CD4-positive, alpha-beta memory T cell (primary cell): ENCODE results near the gene MAML2. TPM values are rescaled to one million over a fixed set of nuclear protein-coding genes. Genes with fewer than 3 reads are reported as not detected.

Source experiments
- CTCF ChIA-PET: fragments of 350-600 bp; sonication (Branson Sonifier 250); formaldehyde crosslinking; loops from one replicate; lab custom pipeline; 2021; ENCODE audit warnings: inconsistent platforms; ENCODE audit not compliant: partially characterized antibody; lab: Charles Lee
- POLR2A ChIA-PET: fragments of 350-600 bp; sonication (Branson Sonifier 250); formaldehyde crosslinking; loops from one replicate; lab custom pipeline; 2021; ENCODE audit not compliant: partially characterized antibody; lab: Charles Lee
- DNase-seq, 5 donors: peaks; one replicate each; pipeline versions ENCODE4 v3.0.0 to v3.0.0-alpha.2; 2020 to 2022; ENCODE audit warnings: mixed read lengths in 1 of 5
- H3K27ac ChIP-seq: one replicate; pipeline ENCODE4 v1.7.0; 2013; ENCODE audit warnings: low read depth, low read length
- H3K27me3 ChIP-seq: 2 replicates; pipeline ENCODE4 v1.7.0; 2013; ENCODE audit warnings: mild to moderate bottlenecking, low read length, moderate library complexity; ENCODE audit not compliant: insufficient read depth
- H3K36me3 ChIP-seq: 2 replicates; pipeline ENCODE4 v1.7.0; 2013; ENCODE audit warnings: mild to moderate bottlenecking, low read length, moderate library complexity; ENCODE audit not compliant: insufficient read depth
- H3K4me1 ChIP-seq: 2 replicates; pipeline ENCODE4 v1.7.0; 2013; ENCODE audit warnings: mild to moderate bottlenecking, low read length, moderate library complexity; ENCODE audit not compliant: insufficient read depth
- H3K4me3 ChIP-seq, 2 donors: one replicate each; pipeline ENCODE4 v1.7.0; 2013; ENCODE audit warnings: low read length in 2 of 2, mild to moderate bottlenecking in 1 of 2
- H3K9me3 ChIP-seq, 2 donors: one replicate each; pipeline ENCODE4 v1.7.0; 2013; ENCODE audit warnings: low read length in 2 of 2, control low read depth in 1 of 2; ENCODE audit not compliant: control insufficient read depth in 1 of 2
- H3K27ac Mint-ChIP-seq, 7 donors: one replicate each; pipeline ENCODE4 v1.8.0; 2020 to 2021; ENCODE audit warnings: mixed read lengths in 7 of 7, mild to moderate bottlenecking in 6 of 7, inconsistent platforms in 3 of 7, moderate library complexity in 3 of 7
- H3K27me3 Mint-ChIP-seq, 2 donors: one replicate each; pipeline ENCODE4 v1.8.0; 2020 to 2021; ENCODE audit warnings: mixed read lengths in 2 of 2
- H3K36me3 Mint-ChIP-seq, 2 donors: one replicate each; pipeline ENCODE4 v1.8.0; 2020 to 2021; ENCODE audit warnings: mixed read lengths in 2 of 2, inconsistent platforms in 1 of 2, mild to moderate bottlenecking in 1 of 2
- H3K4me1 Mint-ChIP-seq, 4 donors: one replicate each; pipeline ENCODE4 v1.8.0; 2020 to 2021; ENCODE audit warnings: mixed read lengths in 4 of 4, mild to moderate bottlenecking in 1 of 4
- H3K4me3 Mint-ChIP-seq, 8 donors: one replicate each; pipeline ENCODE4 v1.8.0; 2020 to 2021; ENCODE audit warnings: mixed read lengths in 8 of 8, mild to moderate bottlenecking in 7 of 8, moderate library complexity in 6 of 8, inconsistent platforms in 3 of 8
- H3K9me3 Mint-ChIP-seq, 8 donors: one replicate each; pipeline ENCODE4 v1.8.0; 2020 to 2021; ENCODE audit warnings: mixed read lengths in 8 of 8, mild to moderate bottlenecking in 5 of 8, inconsistent platforms in 3 of 8, moderate library complexity in 1 of 8
- intact Hi-C: fragments of 100-400 bp; cut with micrococcal nuclease; formaldehyde crosslinking; loops from one replicate; pipeline ENCODE4 v1.15.1; 2023
- microRNA-seq: library from miRNA; unstranded; fragments of <30 nt; microRNA quantifications from one replicate; pipeline ENCODE4 v1.2.0, GENCODE V29; 2021; ENCODE audit warnings: borderline replicate concordance, borderline number of aligned reads, borderline microRNAs expressed, mixed read lengths
- polyA plus RNA-seq, 2 donors: library from polyadenylated mRNA; unstranded; fragments of 300-500 nt; fragmentation: Illumina TruSeq; gene quantifications; one replicate each; pipeline ENCODE4 v1.2.3, GENCODE V29; 2021
- total RNA-seq, 2 experiments: library from RNA; stranded (reverse); gene quantifications; one replicate each; pipeline ENCODE4 v1.2.3, GENCODE V29; 2021

MAML2 gene
- total and polyA plus RNA-seq, 4 experiments from 2014 or later, result 1.6 to 38.3 (median 25.5) TPM

- ChIA-PET POLR2A (no interaction called here), CTCF (no interaction called here)
- H3K27ac ChIP-seq, result no peak overlapping the region
- Mint-ChIP-seq H3K27ac (no peak overlapping the region), H3K4me1 (no peaks in the 10 kb centered on the region), H3K27me3 (peaks cover 1 to 5% of the 10 kb centered on the region in 2 donors), H3K36me3 (peaks cover 3 to 7% of the 10 kb centered on the region in 2 donors), H3K9me3 (peaks cover 0 to 33% (median 19%) of the 10 kb centered on the region in 8 donors), H3K4me3 (no peak overlapping the region)
- intact Hi-C loops, result no loop called here
- no peaks in the 10 kb centered on the region for H3K9me3 ChIP-seq
- no peak overlapping the region for H3K4me3 ChIP-seq
- H3K36me3 ChIP-seq, result no peaks in the 10 kb centered on the region
- H3K4me1 ChIP-seq, result no peaks in the 10 kb centered on the region
- DNase-seq, result no peak
- no peaks in the 10 kb centered on the region for H3K27me3 ChIP-seq
Observed at GRCh38 chr11:95931916-95932315, 411.1 kb downstream of the MAML2 start.

DNA sequence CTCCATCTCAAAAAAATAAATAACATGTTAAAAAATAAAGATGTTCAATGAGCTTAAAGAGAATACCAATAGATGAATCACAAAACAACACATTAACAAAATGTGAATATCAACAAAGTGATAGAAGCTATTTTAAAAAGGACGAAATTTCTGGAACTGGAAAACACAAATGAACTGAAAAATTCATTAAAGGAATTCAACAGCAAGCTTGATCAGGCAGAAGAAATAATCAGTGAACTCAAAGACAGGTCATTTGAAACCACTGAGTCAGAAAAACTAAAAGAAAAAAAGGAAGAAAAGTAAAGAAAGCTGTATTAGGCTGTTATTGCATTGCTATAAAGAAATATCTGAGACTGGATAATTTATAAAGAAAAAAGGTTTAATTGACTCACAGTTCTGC, 412.0 kb downstream of the MAML2 start:
- Histone ChIP-seq H3K27me3 (no peaks in the 10 kb centered on the region), H3K9me3 (no peaks in the 10 kb centered on the region), H3K36me3 (no peaks in the 10 kb centered on the region), H3K4me3 (no peak overlapping the region), H3K4me1 (no peaks in the 10 kb centered on the region), H3K27ac (no peak overlapping the region)
- no peak overlapping the region for H3K4me3 Mint-ChIP-seq
- DNase-seq, result no peak
- H3K9me3 Mint-ChIP-seq, result peaks cover 0 to 33% (median 19%) of the 10 kb centered on the region in 8 donors
- peaks cover 1 to 5% of the 10 kb centered on the region in 2 donors for H3K27me3 Mint-ChIP-seq
- no peak overlapping the region for H3K27ac Mint-ChIP-seq
- peaks cover 3 to 7% of the 10 kb centered on the region in 2 donors for H3K36me3 Mint-ChIP-seq
- H3K4me1 Mint-ChIP-seq, result no peaks in the 10 kb centered on the region
- CTCF ChIA-PET, result interaction anchor here (1.3 kb wide), 1 partner anchor 14 kb away, joined by 4 read pairs; no protein-coding TSS in a partner anchor
- intact Hi-C loops, result no loop called here
- POLR2A ChIA-PET, result no interaction called here

DNA sequence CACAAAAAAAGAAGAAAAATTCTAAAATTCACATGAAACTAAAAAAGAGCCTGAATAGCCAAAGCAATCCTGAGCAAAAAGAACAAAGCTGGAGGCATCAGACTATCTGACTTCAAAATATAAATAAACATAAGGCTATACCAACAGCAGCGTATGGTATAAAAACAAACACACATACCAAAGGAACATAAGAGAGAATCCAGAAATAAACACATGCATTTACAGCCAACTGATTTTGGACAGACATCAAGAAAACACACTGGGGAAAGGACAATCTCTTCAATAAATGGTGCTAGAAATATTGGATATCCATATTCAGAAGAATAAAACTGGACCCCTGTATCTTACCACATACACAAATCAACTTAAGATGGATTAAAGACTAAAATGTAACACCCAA, 416.3 kb downstream of the MAML2 start:
- H3K27me3 ChIP-seq, result no peaks in the 10 kb centered on the region
- no peaks in the 10 kb centered on the region for H3K36me3 ChIP-seq
- H3K4me1 ChIP-seq, result peaks cover 23% of the 10 kb centered on the region
- Mint-ChIP-seq H3K27ac (no peak overlapping the region), H3K9me3 (peaks cover 0 to 22% (median 16%) of the 10 kb centered on the region in 8 donors), H3K27me3 (peaks cover 1 to 5% of the 10 kb centered on the region in 2 donors), H3K36me3 (peaks cover 7 to 12% of the 10 kb centered on the region in 2 donors), H3K4me3 (no peak overlapping the region), H3K4me1 (peaks cover 21 to 32% (median 26%) of the 10 kb centered on the region in 4 donors)
- no peak for DNase-seq
- intact Hi-C loops, result no loop called here
- no peak overlapping the region for H3K4me3 ChIP-seq
- ChIA-PET POLR2A (no interaction called here), CTCF (no interaction called here)
- no peaks in the 10 kb centered on the region for H3K9me3 ChIP-seq
- H3K27ac ChIP-seq, result no peak overlapping the region

Small RNAs within 50 kb of the gene (microRNA-seq; reads per million reads assigned to microRNA genes)
- gene MIR1260B, result not detected

Other genes starting within 250 kb of the MAML2 start
- 10 to 100 TPM; 37.9 to 42.8 TPM for gene CCDC82, start 46.7 kb upstream of the MAML2 start, total RNA-seq
- gene CCDC82, start 46.7 kb upstream of the MAML2 start, polyA plus RNA-seq, result 10 to 100 TPM; 12.9 to 29.2 TPM
- gene JRKL, start 46.8 kb upstream of the MAML2 start, total RNA-seq, result 10 to 100 TPM; 18.3 to 20.0 TPM
- gene JRKL, start 46.8 kb upstream of the MAML2 start, polyA plus RNA-seq, result 1 to 10 TPM; 1.9 to 4.0 TPM